ENCODE data around the gene TRPM5.
A peak's percentile ranks its signal among the peaks of the same experiment; 100 is the strongest.

The TRPM5 gene

DNA sequence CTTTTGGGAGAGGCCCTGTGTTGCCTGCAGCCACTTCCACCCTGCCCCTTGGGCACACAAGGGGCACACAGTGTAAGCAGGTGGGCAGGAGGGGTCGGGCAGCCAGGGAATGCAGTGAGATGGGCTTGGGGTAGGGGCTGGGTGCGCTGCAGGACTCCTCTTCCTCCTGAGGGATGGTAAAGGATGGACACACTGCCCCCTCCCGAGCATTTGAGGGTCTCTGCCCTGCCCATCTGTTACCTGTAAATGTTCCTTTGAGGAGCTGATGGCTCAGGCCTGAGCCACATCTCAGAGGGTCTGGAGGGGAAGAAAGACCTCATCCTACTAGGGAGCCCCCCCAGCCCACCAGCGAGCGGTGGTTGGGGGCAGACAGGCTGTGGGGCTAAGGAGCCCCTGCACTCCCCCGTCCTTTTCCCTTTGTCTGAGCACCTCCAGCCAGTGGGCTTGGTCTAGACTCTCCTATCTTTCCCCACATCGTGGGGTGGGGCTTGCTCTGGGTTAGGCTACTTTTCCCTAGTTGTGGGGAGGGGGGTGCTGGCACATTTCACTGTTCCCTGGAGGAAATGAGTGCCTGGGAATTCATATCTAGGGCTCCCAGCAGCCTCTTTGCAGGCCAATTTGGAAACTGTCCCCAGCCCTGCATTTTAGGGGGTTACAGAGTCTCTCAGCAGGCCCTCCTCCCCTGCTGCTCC is 45.5 kb downstream of the TRPM5 start:
- TF ChIP-seq EZH2phosphoT487 (conservative IDR thresholded peaks at IDR 0.05; ENCODE audit: low read length), result no peak
- TF ChIP-seq, protein P1, sequence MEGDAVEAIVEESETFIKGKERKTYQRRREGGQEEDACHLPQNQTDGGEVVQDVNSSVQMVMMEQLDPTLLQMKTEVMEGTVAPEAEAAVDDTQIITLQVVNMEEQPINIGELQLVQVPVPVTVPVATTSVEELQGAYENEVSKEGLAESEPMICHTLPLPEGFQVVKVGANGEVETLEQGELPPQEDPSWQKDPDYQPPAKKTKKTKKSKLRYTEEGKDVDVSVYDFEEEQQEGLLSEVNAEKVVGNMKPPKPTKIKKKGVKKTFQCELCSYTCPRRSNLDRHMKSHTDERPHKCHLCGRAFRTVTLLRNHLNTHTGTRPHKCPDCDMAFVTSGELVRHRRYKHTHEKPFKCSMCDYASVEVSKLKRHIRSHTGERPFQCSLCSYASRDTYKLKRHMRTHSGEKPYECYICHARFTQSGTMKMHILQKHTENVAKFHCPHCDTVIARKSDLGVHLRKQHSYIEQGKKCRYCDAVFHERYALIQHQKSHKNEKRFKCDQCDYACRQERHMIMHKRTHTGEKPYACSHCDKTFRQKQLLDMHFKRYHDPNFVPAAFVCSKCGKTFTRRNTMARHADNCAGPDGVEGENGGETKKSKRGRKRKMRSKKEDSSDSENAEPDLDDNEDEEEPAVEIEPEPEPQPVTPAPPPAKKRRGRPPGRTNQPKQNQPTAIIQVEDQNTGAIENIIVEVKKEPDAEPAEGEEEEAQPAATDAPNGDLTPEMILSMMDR (IDR thresholded peaks at IDR 0.05; ENCODE audit: insufficient read depth, low read length, poor library complexity, severe bottlenecking), result peak; percentile 70
- H3K27me3 ChIP-seq (ENCODE audit: low read length), result no peaks in the 10 kb centered on the region
- no peaks in the 10 kb centered on the region for H3K36me3 ChIP-seq (ENCODE audit: low read length)
- peak overlapping the region; percentile 69 for H3K4me2 ChIP-seq (ENCODE audit: low read depth, low read length, poor library complexity, severe bottlenecking)
- no peak overlapping the region for H3K4me3 ChIP-seq (ENCODE audit: insufficient read depth, low read length, poor library complexity, severe bottlenecking)
- no peaks in the 10 kb centered on the region for H3K9me3 ChIP-seq (ENCODE audit: insufficient read depth, low read length)
- H3K9me2 ChIP-seq (replicated peaks; ENCODE audit: insufficient read depth, low read length), result no peaks in the 10 kb centered on the region
- H2AFZ ChIP-seq (ENCODE audit: low read depth, low read length, severe bottlenecking), result no peak overlapping the region
- no peaks in the 10 kb centered on the region for H4K20me1 ChIP-seq (ENCODE audit: low read depth, low read length)
- peaks cover 26% of the 10 kb centered on the region for H3F3A ChIP-seq (ENCODE audit: insufficient read depth)
- H3K79me2 ChIP-seq (ENCODE audit: insufficient read depth, low read length), result peaks cover 11% of the 10 kb centered on the region
- H3K9ac ChIP-seq (ENCODE audit: low read length), result peak overlapping the region; percentile 83
- peak overlapping the region; percentile 77 for H3K27ac ChIP-seq (ENCODE audit: low read depth, low read length)

DNA sequence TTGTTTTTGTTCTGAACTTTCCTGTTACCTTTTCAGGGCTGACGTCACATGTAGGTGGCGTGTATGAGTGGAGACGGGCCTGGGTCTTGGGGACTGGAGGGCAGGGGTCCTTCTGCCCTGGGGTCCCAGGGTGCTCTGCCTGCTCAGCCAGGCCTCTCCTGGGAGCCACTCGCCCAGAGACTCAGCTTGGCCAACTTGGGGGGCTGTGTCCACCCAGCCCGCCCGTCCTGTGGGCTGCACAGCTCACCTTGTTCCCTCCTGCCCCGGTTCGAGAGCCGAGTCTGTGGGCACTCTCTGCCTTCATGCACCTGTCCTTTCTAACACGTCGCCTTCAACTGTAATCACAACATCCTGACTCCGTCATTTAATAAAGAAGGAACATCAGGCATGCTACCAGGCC is 47.3 kb downstream of the TRPM5 start:
- no peaks in the 10 kb centered on the region for H3K36me3 ChIP-seq (ENCODE audit: low read length)
- no peak overlapping the region for H3K9ac ChIP-seq (ENCODE audit: low read length)
- no peak overlapping the region for H3K4me2 ChIP-seq (ENCODE audit: low read depth, low read length, poor library complexity, severe bottlenecking)
- H3K79me2 ChIP-seq (ENCODE audit: insufficient read depth, low read length), result peaks cover 24% of the 10 kb centered on the region
- no peak overlapping the region for H2AFZ ChIP-seq (ENCODE audit: low read depth, low read length, severe bottlenecking)
- no peak overlapping the region for H3K4me3 ChIP-seq (ENCODE audit: insufficient read depth, low read length, poor library complexity, severe bottlenecking)
- H3K27me3 ChIP-seq (ENCODE audit: low read length), result no peaks in the 10 kb centered on the region
- TF ChIP-seq EZH2phosphoT487 (conservative IDR thresholded peaks at IDR 0.05; ENCODE audit: low read length), result no peak
- TF ChIP-seq, protein P1 (IDR thresholded peaks at IDR 0.05; ENCODE audit: insufficient read depth, low read length, poor library complexity, severe bottlenecking), result no peak
- H3K9me2 ChIP-seq (replicated peaks; ENCODE audit: insufficient read depth, low read length), result no peaks in the 10 kb centered on the region
- peaks cover 26% of the 10 kb centered on the region for H3F3A ChIP-seq (ENCODE audit: insufficient read depth)
- H3K9me3 ChIP-seq (ENCODE audit: insufficient read depth, low read length), result no peaks in the 10 kb centered on the region
- no peaks in the 10 kb centered on the region for H4K20me1 ChIP-seq (ENCODE audit: low read depth, low read length)
- H3K27ac ChIP-seq (ENCODE audit: low read depth, low read length), result no peak overlapping the region

DNA sequence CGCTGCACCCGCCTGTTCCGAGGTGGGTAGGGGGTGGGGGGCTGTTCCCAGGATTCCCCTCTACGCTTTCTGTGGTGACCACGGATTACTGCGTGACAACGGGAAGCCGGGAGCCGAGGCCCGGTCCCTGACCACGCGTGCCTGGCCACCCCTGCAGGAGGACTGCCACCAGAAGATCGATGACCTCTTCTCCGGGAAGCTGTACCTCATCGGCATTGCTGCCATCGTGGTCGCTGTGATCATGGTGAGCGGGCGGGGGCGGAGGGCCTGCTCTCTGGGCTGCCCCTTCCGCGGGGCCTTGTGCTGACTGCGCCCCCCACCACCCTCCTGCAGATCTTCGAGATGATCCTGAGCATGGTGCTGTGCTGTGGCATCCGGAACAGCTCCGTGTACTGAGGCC is 47.8 kb downstream of the TRPM5 start:
- no peaks in the 10 kb centered on the region for H3K27me3 ChIP-seq (ENCODE audit: low read length)
- no peaks in the 10 kb centered on the region for H3K9me2 ChIP-seq (replicated peaks; ENCODE audit: insufficient read depth, low read length)
- no peaks in the 10 kb centered on the region for H3K9me3 ChIP-seq (ENCODE audit: insufficient read depth, low read length)
- no peak overlapping the region for H3K9ac ChIP-seq (ENCODE audit: low read length)
- H3K36me3 ChIP-seq (ENCODE audit: low read length), result no peaks in the 10 kb centered on the region
- TF ChIP-seq, protein P1 (IDR thresholded peaks at IDR 0.05; ENCODE audit: insufficient read depth, low read length, poor library complexity, severe bottlenecking), result no peak
- TF ChIP-seq EZH2phosphoT487 (conservative IDR thresholded peaks at IDR 0.05; ENCODE audit: low read length), result no peak
- H3F3A ChIP-seq (ENCODE audit: insufficient read depth), result peaks cover 26% of the 10 kb centered on the region
- no peaks in the 10 kb centered on the region for H4K20me1 ChIP-seq (ENCODE audit: low read depth, low read length)
- peaks cover 25% of the 10 kb centered on the region for H3K79me2 ChIP-seq (ENCODE audit: insufficient read depth, low read length)
- no peak overlapping the region for H3K4me3 ChIP-seq (ENCODE audit: insufficient read depth, low read length, poor library complexity, severe bottlenecking)
- H3K4me2 ChIP-seq (ENCODE audit: low read depth, low read length, poor library complexity, severe bottlenecking), result no peak overlapping the region
- no peak overlapping the region for H2AFZ ChIP-seq (ENCODE audit: low read depth, low read length, severe bottlenecking)
- H3K27ac ChIP-seq (ENCODE audit: low read depth, low read length), result no peak overlapping the region

All from SU-DHL-6 (cell line).